DND-41 (cell line): ENCODE results near the gene R3HDM4.

Experiments
- ATAC-seq: fragments of 200-7000 bp; cut with Tn5 transposase; 3 replicates; pipeline ENCODE4 v1.9.1; 2021; ENCODE audit warnings: low read depth; ENCODE audit not compliant: insufficient read depth
- DNase-seq: peaks from one replicate; pipeline ENCODE4 v3.0.0-alpha.2; 2020
- H2AFZ ChIP-seq: 2 replicates; pipeline ENCODE4 v1.6.0; 2012; ENCODE audit warnings: low read depth, low read length
- H3K27ac ChIP-seq: 2 replicates; pipeline ENCODE4 v1.5.1; 2012; ENCODE audit warnings: low read length, inconsistent platforms
- H3K27me3 ChIP-seq: fragments of 200-600 bp; sonication (generic); 2 replicates; pipeline ENCODE4 v1.6.0; 2012; ENCODE audit warnings: low read length, mild to moderate bottlenecking, inconsistent platforms; ENCODE audit not compliant: insufficient read depth, poor library complexity
- H3K36me3 ChIP-seq: 2 replicates; pipeline ENCODE4 v1.5.1; 2012; ENCODE audit warnings: low read length, inconsistent platforms; ENCODE audit not compliant: insufficient read depth
- H3K4me1 ChIP-seq: 2 replicates; pipeline ENCODE4 v1.5.1; 2012; ENCODE audit warnings: mild to moderate bottlenecking, low read length; ENCODE audit not compliant: insufficient read depth
- H3K4me2 ChIP-seq: 2 replicates; pipeline ENCODE4 v1.6.0; 2012; ENCODE audit warnings: mild to moderate bottlenecking, moderate library complexity, low read length, inconsistent platforms; ENCODE audit not compliant: insufficient read depth
- H3K4me3 ChIP-seq, 2 experiments: fragments of 200-600 bp in 1 of 2; shearing (Covaris generic) in 1 of 2; 2 replicates each; pipeline ENCODE4 v1.5.1; 2012 to 2016; ENCODE audit warnings: inconsistent platforms in 2 of 2, low read length in 2 of 2, mild to moderate bottlenecking in 2 of 2, low read depth in 1 of 2, moderate library complexity in 1 of 2
- H3K79me2 ChIP-seq: 2 replicates; pipeline ENCODE4 v1.6.0; 2012; ENCODE audit warnings: low read length, inconsistent platforms; ENCODE audit not compliant: insufficient read depth
- H3K9ac ChIP-seq: 2 replicates; pipeline ENCODE4 v1.6.0; 2012; ENCODE audit warnings: low read depth, mild to moderate bottlenecking, inconsistent platforms, low read length, moderate library complexity
- H3K9me3 ChIP-seq: 2 replicates; pipeline ENCODE4 v1.5.1; 2012; ENCODE audit warnings: low read length, moderate library complexity, mild to moderate bottlenecking, inconsistent platforms; ENCODE audit not compliant: insufficient read depth, severe bottlenecking
- H4K20me1 ChIP-seq: 2 replicates; pipeline ENCODE4 v1.6.0; 2012; ENCODE audit warnings: low read length; ENCODE audit not compliant: insufficient read depth
- EZH2 ChIP-seq: IDR thresholded peaks from 3 replicates; pipeline ENCODE4 v1.6.1; 2012; ENCODE audit warnings: borderline replicate concordance, low read depth, mild to moderate bottlenecking, moderate library complexity, low read length, inconsistent platforms; ENCODE audit not compliant: severe bottlenecking
- TF ChIP-seq, protein P1 (sequence below): IDR thresholded peaks from 2 replicates; pipeline ENCODE4 v1.5.1; 2012; ENCODE audit warnings: borderline replicate concordance, low read length, moderate library complexity, mild to moderate bottlenecking; ENCODE audit not compliant: poor library complexity, severe bottlenecking; ENCODE audit errors: extremely low read depth

R3HDM4 gene

DNA sequence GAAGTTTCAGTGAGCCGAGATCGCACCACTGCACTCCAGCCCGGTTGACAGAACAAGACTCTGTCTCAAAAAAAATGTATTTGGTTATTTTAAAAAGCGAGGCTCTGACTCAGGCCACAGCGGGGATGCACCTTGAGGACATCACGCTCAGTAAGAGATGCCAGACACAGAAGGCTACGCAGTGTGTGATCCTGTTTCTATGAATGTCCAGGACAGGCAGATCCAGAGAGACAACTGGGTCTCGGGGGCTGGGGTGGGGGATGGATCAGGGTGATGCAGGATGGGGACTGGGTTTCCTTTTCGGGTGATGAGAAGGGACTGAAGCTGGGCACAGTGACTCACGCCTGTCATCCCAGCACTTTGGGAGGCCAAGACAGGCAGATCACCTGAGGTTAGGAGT lies 25.4 kb downstream of the R3HDM4 start:
- Histone ChIP-seq H3K9me3 (no peaks in the 10 kb centered on the region), H3K27me3 (no peaks in the 10 kb centered on the region), H3K4me1 (peaks cover 16% of the 10 kb centered on the region), H3K4me3 (no peak overlapping the region), H4K20me1 (peaks cover 5% of the 10 kb centered on the region), H3K4me2 (no peak overlapping the region), H3K9ac (no peak overlapping the region), H3K27ac (no peak overlapping the region), H2AFZ (no peak overlapping the region), H3K79me2 (peaks cover 21% of the 10 kb centered on the region), H3K36me3 (peaks cover 75% of the 10 kb centered on the region)
- DNase-seq (no peak), ATAC-seq (no peak)
- no peak for TF ChIP-seq EZH2
- TF ChIP-seq, protein P1, sequence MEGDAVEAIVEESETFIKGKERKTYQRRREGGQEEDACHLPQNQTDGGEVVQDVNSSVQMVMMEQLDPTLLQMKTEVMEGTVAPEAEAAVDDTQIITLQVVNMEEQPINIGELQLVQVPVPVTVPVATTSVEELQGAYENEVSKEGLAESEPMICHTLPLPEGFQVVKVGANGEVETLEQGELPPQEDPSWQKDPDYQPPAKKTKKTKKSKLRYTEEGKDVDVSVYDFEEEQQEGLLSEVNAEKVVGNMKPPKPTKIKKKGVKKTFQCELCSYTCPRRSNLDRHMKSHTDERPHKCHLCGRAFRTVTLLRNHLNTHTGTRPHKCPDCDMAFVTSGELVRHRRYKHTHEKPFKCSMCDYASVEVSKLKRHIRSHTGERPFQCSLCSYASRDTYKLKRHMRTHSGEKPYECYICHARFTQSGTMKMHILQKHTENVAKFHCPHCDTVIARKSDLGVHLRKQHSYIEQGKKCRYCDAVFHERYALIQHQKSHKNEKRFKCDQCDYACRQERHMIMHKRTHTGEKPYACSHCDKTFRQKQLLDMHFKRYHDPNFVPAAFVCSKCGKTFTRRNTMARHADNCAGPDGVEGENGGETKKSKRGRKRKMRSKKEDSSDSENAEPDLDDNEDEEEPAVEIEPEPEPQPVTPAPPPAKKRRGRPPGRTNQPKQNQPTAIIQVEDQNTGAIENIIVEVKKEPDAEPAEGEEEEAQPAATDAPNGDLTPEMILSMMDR: no peak

DNA sequence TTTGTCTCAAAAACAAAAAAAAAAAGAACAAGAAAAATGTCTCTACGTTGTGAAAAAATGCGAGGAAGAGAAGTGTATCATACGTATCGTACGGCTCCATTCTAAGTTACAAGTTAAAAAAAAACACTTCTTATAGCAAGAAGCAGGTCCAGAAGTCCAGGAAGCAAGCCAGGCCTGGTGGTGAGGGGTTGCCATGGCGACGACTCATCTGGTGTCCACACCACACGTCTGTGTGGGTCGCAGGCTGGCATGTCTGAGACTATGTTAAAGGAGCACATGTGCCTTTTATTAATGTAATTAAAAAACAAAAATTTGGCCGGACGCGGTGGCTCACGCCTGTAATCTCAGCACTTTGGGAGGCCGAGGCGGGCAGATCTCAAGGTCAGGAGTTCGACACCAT lies 25.9 kb downstream of the R3HDM4 start:
- Histone ChIP-seq H3K9me3 (no peaks in the 10 kb centered on the region), H3K4me2 (no peak overlapping the region), H3K9ac (no peak overlapping the region), H3K79me2 (peaks cover 16% of the 10 kb centered on the region), H3K4me3 (no peak overlapping the region), H3K27ac (no peak overlapping the region), H3K36me3 (peaks cover 80% of the 10 kb centered on the region), H3K27me3 (no peaks in the 10 kb centered on the region), H3K4me1 (peaks cover 13% of the 10 kb centered on the region), H4K20me1 (peaks cover 5% of the 10 kb centered on the region), H2AFZ (no peak overlapping the region)
- no peak for TF ChIP-seq EZH2
- TF ChIP-seq, protein P1: no peak
- DNase-seq (no peak), ATAC-seq (no peak)

DNA sequence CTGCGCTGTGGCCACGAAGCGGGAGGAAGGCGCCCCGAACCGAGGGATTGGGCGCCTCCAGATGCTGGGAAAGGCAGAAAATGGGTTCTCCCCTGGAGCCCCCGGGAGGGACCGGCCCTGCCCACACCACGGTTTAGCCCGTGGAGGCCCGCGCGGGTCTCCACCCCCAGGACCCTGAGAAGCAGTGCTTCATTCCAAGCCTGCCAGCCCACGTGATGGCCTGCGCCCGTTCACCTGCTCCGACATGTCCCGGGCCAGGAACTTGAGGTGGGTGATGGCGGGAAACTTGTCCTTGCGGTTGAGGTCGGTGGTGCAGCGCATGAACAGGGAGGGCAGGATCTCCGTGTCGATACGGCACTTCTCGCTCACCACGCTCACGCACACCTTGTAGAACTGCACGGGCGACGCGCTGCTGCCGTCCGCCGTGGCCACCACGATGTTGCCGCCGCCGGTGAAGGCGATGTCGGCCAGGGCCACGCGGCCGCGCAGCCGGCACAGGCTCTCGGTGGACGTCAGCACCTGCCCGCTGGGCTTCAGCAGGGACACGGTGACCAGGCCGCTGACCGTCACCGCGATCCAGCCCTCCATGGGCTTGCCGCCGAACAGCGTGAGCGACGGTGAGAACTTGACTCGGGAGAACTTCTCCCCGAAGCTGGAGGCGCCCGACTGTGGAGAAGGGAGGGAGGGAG lies 27.3 kb downstream of the R3HDM4 start:
- peaks cover 1% of the 10 kb centered on the region; the same call in 1 of the 2 replicates for H3K4me1 ChIP-seq
- H3K36me3 ChIP-seq: peaks cover 88% of the 10 kb centered on the region
- H3K79me2 ChIP-seq: peaks cover 4% of the 10 kb centered on the region
- no peak overlapping the region for H3K4me3 ChIP-seq
- no peak for TF ChIP-seq EZH2
- H2AFZ ChIP-seq: no peak overlapping the region
- H3K27ac ChIP-seq: no peak overlapping the region
- no peak for DNase-seq
- no peak overlapping the region for H3K9ac ChIP-seq
- no peak for ATAC-seq
- H3K4me2 ChIP-seq: no peak overlapping the region
- no peaks in the 10 kb centered on the region for H3K9me3 ChIP-seq
- H3K27me3 ChIP-seq: no peaks in the 10 kb centered on the region
- H4K20me1 ChIP-seq: peaks cover 5% of the 10 kb centered on the region

DNA sequence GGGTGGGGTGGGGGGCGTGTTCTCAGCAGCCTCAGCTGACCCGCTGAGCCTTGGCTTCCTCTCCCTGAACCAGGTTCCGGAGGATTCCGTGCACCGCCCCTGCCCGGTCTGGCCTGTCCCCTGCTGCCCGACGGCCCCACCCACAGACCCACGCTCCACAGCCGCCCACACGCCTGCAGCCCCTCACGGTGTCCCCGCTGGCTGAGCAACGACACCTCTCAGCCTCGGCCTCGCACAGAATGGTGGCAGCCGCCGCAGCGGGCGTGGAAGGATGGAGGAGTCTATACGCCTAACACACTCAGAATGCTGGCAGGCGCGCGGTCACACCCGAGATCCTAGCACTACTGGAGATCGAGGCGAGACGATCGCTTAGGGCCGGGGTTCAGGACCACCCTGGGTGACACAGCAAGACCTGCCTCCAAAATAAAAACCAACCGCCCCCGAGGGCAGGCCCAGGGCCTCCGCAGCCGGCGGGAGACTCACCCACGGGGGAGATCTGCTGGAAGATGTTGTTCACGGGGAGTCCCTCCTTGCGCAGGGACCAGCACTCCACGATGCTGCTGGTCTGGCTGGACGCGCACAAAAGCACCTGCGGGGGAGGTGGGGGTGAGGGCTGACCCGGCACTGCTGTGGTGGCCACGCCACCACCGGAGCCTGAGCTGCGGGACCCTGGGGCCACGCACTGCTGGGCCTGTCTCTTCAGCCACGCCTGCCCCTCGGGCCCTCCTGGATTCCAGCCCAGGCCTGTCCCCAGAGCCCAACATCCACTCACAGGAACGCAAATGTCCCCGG lies 28.4 kb downstream of the R3HDM4 start:
- DNase-seq (no peak), ATAC-seq (no peak)
- no peaks in the 10 kb centered on the region for H3K4me1 ChIP-seq
- H3K4me3 ChIP-seq: no peak overlapping the region
- H3K27me3 ChIP-seq: no peaks in the 10 kb centered on the region
- H3K27ac ChIP-seq: no peak overlapping the region
- no peak overlapping the region for H2AFZ ChIP-seq
- H3K9ac ChIP-seq: no peak overlapping the region
- peaks cover 85% of the 10 kb centered on the region for H3K36me3 ChIP-seq
- H3K79me2 ChIP-seq: 0 out of 2 replicates have a peak, but pooled peaks cover 3% of the 10 kb centered on the region
- H3K9me3 ChIP-seq: no peaks in the 10 kb centered on the region
- H4K20me1 ChIP-seq: peaks cover 5% of the 10 kb centered on the region
- H3K4me2 ChIP-seq: no peak overlapping the region
- TF ChIP-seq, protein P1: no peak
- no peak for TF ChIP-seq EZH2
